Ramos (cell line): Measurements from ENCODE around the gene RAB5B.
"Not testable (repeated sequence)": the region's sequence is repeated elsewhere in the genome, so short reads cannot be mapped to it uniquely, and the experiment has no call there.

Experiments used
- in situ Hi-C: fragments of 300-500 bp; cut with MboI; formaldehyde crosslinking; loops from one replicate; pipeline ENCODE4 v1.14.3; 2022; ENCODE audit warnings: low sequenced_read_pairs; ENCODE audit not compliant: unreplicated experiment

Gene RAB5B

GRCh38 chr12:56011509-56012090 lies 37.7 kb downstream of the RAB5B start:
- in situ Hi-C loops, result no loop called here

GRCh38 chr12:56013482-56013881 lies 39.6 kb downstream of the RAB5B start:
- in situ Hi-C loops, result no loop called here

GRCh38 chr12:56014205-56014604 lies 40.3 kb downstream of the RAB5B start:
- in situ Hi-C loops, result no loop called here

- in situ Hi-C loops, result no loop called here
Observed at GRCh38 chr12:56017181-56017580, 43.3 kb downstream of the RAB5B start.

- in situ Hi-C loops, result no loop called here
Observed at GRCh38 chr12:56018356-56018755, 44.5 kb downstream of the RAB5B start.

GRCh38 chr12:56020423-56021184 lies 46.7 kb downstream of the RAB5B start, which contains the start of gene IKZF4:
Gene IKZF4 (plus strand): TSS chr12:56021043. CDS start chr12:56021494, 451 bp downstream.
- in situ Hi-C loops, result no loop called here

- in situ Hi-C loops, result no loop called here
Observed at GRCh38 chr12:56021889-56022497, 48.1 kb downstream of the RAB5B start.

- in situ Hi-C loops, result no loop called here
Observed at GRCh38 chr12:56028511-56029165, 54.8 kb downstream of the RAB5B start.

GRCh38 chr12:56029166-56029519 lies 55.3 kb downstream of the RAB5B start:
- in situ Hi-C loops, result no loop called here

- in situ Hi-C loops, result loop anchor here (10.0 kb wide), 1 partner anchor 295 kb away; no protein-coding TSS in a partner anchor
Observed at GRCh38 chr12:56029666-56030293, 55.9 kb downstream of the RAB5B start.

GRCh38 chr12:56031987-56032386 lies 58.1 kb downstream of the RAB5B start:
- in situ Hi-C loops, result loop anchor here (10.0 kb wide), 1 partner anchor 297 kb away; no protein-coding TSS in a partner anchor

GRCh38 chr12:56034586-56035332 lies 60.9 kb downstream of the RAB5B start:
- in situ Hi-C loops, result loop anchor here (10.0 kb wide), 1 partner anchor 300 kb away; no protein-coding TSS in a partner anchor

GRCh38 chr12:56037161-56037560 lies 63.3 kb downstream of the RAB5B start:
- in situ Hi-C loops, result loop anchor here (10.0 kb wide), 1 partner anchor 302 kb away; no protein-coding TSS in a partner anchor

GRCh38 chr12:56038022-56038655 lies 64.3 kb downstream of the RAB5B start:
- in situ Hi-C loops, result loop anchor here (10.0 kb wide), 1 partner anchor 303 kb away; no protein-coding TSS in a partner anchor

- in situ Hi-C loops, result no loop called here
Observed at GRCh38 chr12:56040151-56040550, 66.3 kb downstream of the RAB5B start.

GRCh38 chr12:56040963-56041551 lies 67.2 kb downstream of the RAB5B start:
- in situ Hi-C loops, result no loop called here

- in situ Hi-C loops, result no loop called here
Observed at GRCh38 chr12:56041552-56042429, 67.9 kb downstream of the RAB5B start, which contains the start of gene RPS26. Gene RPS26 (plus strand): TSS chr12:56041918. CDS start chr12:56042167, 249 bp downstream.

- in situ Hi-C loops, result not testable (repeated sequence)
Observed at GRCh38 chr12:56042430-56042813, 68.5 kb downstream of the RAB5B start.
